Measurements from ENCODE around the gene SYNE3.
A peak's percentile ranks its signal among the peaks of the same experiment; 100 is the strongest.

DNA sequence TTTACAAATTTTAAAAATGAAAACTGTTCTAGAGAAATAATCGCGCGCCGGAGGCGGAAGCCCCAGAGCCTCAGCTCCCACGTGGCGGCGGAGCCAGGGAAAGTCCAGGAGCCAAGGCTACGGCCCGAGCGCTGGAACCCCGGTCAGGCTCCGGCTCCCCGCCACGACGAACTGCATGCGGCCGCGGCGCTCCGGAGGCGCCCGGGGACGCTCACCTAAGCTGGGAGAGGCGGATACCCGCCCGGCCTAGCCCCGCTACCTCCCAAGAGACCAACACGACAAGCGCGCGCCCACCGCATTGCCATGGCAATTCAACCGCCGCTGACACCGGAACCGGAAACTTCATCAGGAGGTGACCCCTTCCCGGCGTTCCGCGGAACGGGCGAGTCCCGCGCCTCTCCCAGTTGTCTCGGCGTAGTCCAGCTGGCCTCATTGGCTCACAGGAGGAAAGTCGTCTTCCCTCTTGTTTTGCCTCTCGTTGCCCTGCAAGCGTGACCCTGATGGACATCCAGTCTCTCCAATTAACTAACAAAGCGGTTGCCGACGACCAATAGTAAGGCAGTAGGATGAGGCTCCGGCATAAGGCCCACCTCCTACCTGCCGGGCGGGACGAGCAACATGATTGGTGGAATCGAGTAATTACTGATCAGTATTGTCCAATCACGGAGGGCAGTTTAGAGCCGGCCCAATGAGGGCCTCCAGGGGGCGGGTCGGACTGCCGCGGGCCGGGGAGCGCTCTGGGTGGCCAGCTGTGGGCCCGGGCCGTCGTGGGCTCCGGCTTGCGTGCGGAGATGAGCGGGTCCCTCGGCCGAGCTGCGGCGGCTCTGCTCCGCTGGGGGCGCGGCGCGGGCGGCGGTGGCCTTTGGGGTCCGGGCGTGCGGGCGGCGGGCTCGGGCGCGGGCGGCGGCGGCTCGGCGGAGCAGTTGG, 18.1 kb upstream of the SYNE3 start, which contains the start of gene GLRX5:
- TF ChIP-seq POLR2A (IDR thresholded peaks at IDR 0.05) (peak; percentile 23), CTCF (IDR thresholded peaks at IDR 0.05) (peak in 3 of 4 experiments; percentile 18 to 65 (median 51))

Measured in prostate gland (tissue), 2 donors.